HG03378 (cell line): ENCODE measurements around the gene GPX3.

Experiments used
- ATAC-seq: cut with Tn5 transposase; IDR thresholded peaks from one replicate; pipeline ENCODE4 v1.9.1; 2021; ENCODE audit warnings: mild to moderate bottlenecking, moderate library complexity; ENCODE audit not compliant: unreplicated experiment

Gene GPX3

GRCh38 chr5:151055336-151055735 is 34.9 kb downstream of the GPX3 start:
- ATAC-seq, result no peak

- no peak for ATAC-seq
These were observed 36.3 kb downstream of the GPX3 start for GRCh38 chr5:151056379-151057325.

- ATAC-seq, result no peak
These were observed 37.9 kb downstream of the GPX3 start for GRCh38 chr5:151058301-151058700.

- no peak for ATAC-seq
These were observed 38.6 kb downstream of the GPX3 start for GRCh38 chr5:151058891-151059489.

- no peak for ATAC-seq
These were observed 40.4 kb downstream of the GPX3 start for GRCh38 chr5:151060742-151061141.

GRCh38 chr5:151062405-151063141 is 42.2 kb downstream of the GPX3 start:
- ATAC-seq, result no peak

- ATAC-seq, result no peak
These were observed 43.0 kb downstream of the GPX3 start for GRCh38 chr5:151063142-151063989.

- no peak for ATAC-seq
These were observed 44.6 kb downstream of the GPX3 start for GRCh38 chr5:151064916-151065499.

GRCh38 chr5:151065609-151066008 is 45.2 kb downstream of the GPX3 start:
- ATAC-seq, result no peak

- ATAC-seq, result no peak
These were observed 46.5 kb downstream of the GPX3 start for GRCh38 chr5:151066920-151067319.

GRCh38 chr5:151067632-151068432 is 47.4 kb downstream of the GPX3 start:
- ATAC-seq, result no peak

GRCh38 chr5:151068433-151069197 is 48.2 kb downstream of the GPX3 start:
- peak; percentile 48 for ATAC-seq

- no peak for ATAC-seq
These were observed 50.1 kb downstream of the GPX3 start for GRCh38 chr5:151070449-151070848.

GRCh38 chr5:151071021-151071420 is 50.6 kb downstream of the GPX3 start:
- no peak for ATAC-seq

- ATAC-seq, result no peak
These were observed 51.6 kb downstream of the GPX3 start for GRCh38 chr5:151071848-151072629.

- ATAC-seq, result no peak
These were observed 52.2 kb downstream of the GPX3 start for GRCh38 chr5:151072630-151073025.

- ATAC-seq, result no peak
These were observed 52.9 kb downstream of the GPX3 start for GRCh38 chr5:151073280-151073679.

- no peak for ATAC-seq
These were observed 54.2 kb downstream of the GPX3 start for GRCh38 chr5:151074557-151074956.
